Astrocyte of the spinal cord (primary cell): Measurements from ENCODE around the gene PLCB4.
A peak's percentile ranks its signal among the peaks of the same experiment; 100 is the strongest.

Source experiments
- DNase-seq: peaks from one replicate; pipeline ENCODE4 v3.0.0; 2011; ENCODE audit warnings: low read depth, low spot score
- H3K4me3 ChIP-seq: 2 replicates; pipeline ENCODE4 v1.5.1; 2011; ENCODE audit warnings: low read depth, mild to moderate bottlenecking, low read length, moderate library complexity
- CTCF ChIP-seq: IDR thresholded peaks from 2 replicates; pipeline ENCODE4 v1.5.1; 2012; ENCODE audit warnings: low read depth, mild to moderate bottlenecking, low read length, inconsistent platforms
- in situ Hi-C: cut with HindIII; loops from 2 replicates; pipeline ENCODE4 v1.10.0; 2017; ENCODE audit warnings: low sequenced_read_pairs

The PLCB4 gene

GRCh38 chr20:9422321-9423057 lies 353.6 kb downstream of the PLCB4 start:
- peak; percentile 36 for DNase-seq
- in situ Hi-C loops = no loop called here
- TF ChIP-seq CTCF = no peak
- no peak overlapping the region for H3K4me3 ChIP-seq

GRCh38 chr20:9424551-9424950 lies 355.7 kb downstream of the PLCB4 start:
- DNase-seq = no peak
- H3K4me3 ChIP-seq = no peak overlapping the region
- in situ Hi-C loops = no loop called here
- TF ChIP-seq CTCF = no peak

GRCh38 chr20:9427430-9428291 lies 358.8 kb downstream of the PLCB4 start:
- no peak for DNase-seq
- no peak overlapping the region for H3K4me3 ChIP-seq
- TF ChIP-seq CTCF = no peak
- in situ Hi-C loops = no loop called here

- no peak for TF ChIP-seq CTCF
- no peak for DNase-seq
- in situ Hi-C loops = no loop called here
- H3K4me3 ChIP-seq = no peak overlapping the region
Measured at GRCh38 chr20:9428292-9428607, 359.4 kb downstream of the PLCB4 start.

- TF ChIP-seq CTCF = no peak
- H3K4me3 ChIP-seq = no peak overlapping the region
- in situ Hi-C loops = no loop called here
- no peak for DNase-seq
Measured at GRCh38 chr20:9439806-9440205, 370.9 kb downstream of the PLCB4 start.

- H3K4me3 ChIP-seq = no peak overlapping the region
- in situ Hi-C loops = no loop called here
- TF ChIP-seq CTCF = no peak
- no peak for DNase-seq
Measured at GRCh38 chr20:9440892-9441291, 372.0 kb downstream of the PLCB4 start.
